Measurements from ENCODE around the gene P2RX3. TPM values are rescaled to one million over a fixed set of nuclear protein-coding genes. Genes with fewer than 3 reads are reported as not detected.

Gene P2RX3
- total RNA-seq, 2 experiments from 2014 or later: not detected

DNA sequence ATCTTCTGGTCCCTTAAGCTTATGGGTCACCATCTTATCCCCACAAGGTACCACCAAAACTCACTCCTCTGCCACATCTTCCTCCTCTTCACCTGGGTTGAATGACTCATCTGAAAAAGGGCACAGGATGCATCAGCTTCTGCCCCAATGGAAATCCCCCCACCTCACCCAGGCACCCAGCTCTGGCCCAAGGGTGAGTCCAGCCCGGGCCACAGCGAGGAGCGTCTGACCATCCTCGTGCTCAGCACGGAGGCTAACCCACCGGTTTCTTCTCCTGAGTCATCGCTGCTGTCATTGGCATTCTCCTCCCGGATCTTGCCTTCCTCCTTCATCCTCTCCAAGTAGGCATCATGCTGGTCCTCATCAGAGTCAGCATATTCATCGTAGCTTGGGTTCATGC is 8.1 kb upstream of the P2RX3 start:
- H3K4me1 ChIP-seq (ENCODE audit: insufficient read depth, low read length): peaks cover 34% of the 10 kb centered on the region
- H3K36me3 ChIP-seq (ENCODE audit: insufficient read depth, low read length): peaks cover 77% of the 10 kb centered on the region
- Mint-ChIP-seq H3K27me3 (no peaks in the 10 kb centered on the region), H3K4me1 (ENCODE audit: low read depth) (peaks cover 41% of the 10 kb centered on the region), H3K4me3 (peak overlapping the region; percentile 20), H3K27ac (peak overlapping the region; percentile 50), H3K9me3 (no peaks in the 10 kb centered on the region), H3K36me3 (ENCODE audit: low read depth) (peaks cover 97% of the 10 kb centered on the region)
- ChIA-PET POLR2A (interaction anchor here (0.6 kb wide), 1 partner anchor 8 kb away, joined by 5 read pairs; no protein-coding TSS in a partner anchor), CTCF (no interaction called here)
- no peaks in the 10 kb centered on the region for H3K27me3 ChIP-seq (ENCODE audit: control insufficient read depth in 1 of 2, insufficient read depth in 2 of 2, low read length in 2 of 2)
- no peak overlapping the region for H3K27ac ChIP-seq (ENCODE audit: low read depth in 1 of 2, low read length in 2 of 2)
- no peaks in the 10 kb centered on the region for H3K9me3 ChIP-seq (ENCODE audit: control insufficient read depth in 1 of 2, insufficient read depth in 1 of 2, low read length in 2 of 2)
- H3K4me3 ChIP-seq (ENCODE audit: low read length): no peak overlapping the region
- TF ChIP-seq, protein P1, sequence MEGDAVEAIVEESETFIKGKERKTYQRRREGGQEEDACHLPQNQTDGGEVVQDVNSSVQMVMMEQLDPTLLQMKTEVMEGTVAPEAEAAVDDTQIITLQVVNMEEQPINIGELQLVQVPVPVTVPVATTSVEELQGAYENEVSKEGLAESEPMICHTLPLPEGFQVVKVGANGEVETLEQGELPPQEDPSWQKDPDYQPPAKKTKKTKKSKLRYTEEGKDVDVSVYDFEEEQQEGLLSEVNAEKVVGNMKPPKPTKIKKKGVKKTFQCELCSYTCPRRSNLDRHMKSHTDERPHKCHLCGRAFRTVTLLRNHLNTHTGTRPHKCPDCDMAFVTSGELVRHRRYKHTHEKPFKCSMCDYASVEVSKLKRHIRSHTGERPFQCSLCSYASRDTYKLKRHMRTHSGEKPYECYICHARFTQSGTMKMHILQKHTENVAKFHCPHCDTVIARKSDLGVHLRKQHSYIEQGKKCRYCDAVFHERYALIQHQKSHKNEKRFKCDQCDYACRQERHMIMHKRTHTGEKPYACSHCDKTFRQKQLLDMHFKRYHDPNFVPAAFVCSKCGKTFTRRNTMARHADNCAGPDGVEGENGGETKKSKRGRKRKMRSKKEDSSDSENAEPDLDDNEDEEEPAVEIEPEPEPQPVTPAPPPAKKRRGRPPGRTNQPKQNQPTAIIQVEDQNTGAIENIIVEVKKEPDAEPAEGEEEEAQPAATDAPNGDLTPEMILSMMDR (IDR thresholded peaks at IDR 0.05): no peak
- intact Hi-C loops (cut with DNase I, micrococcal nuclease): loop anchor here in 1 of 2 experiments (10.0 kb wide), 2 partner anchors 385 to 1815 kb away; partner anchors contain the start of genes FAM111A, MED19 and TMX2
- ATAC-seq (ENCODE audit: poor library complexity): no peak
- no peak for DNase-seq

GRCh38 chr11:57331720-57332119 is 6.4 kb upstream of the P2RX3 start:
- ChIA-PET CTCF (no interaction called here), POLR2A (no interaction called here)
- no peak for ATAC-seq (ENCODE audit: poor library complexity)
- TF ChIP-seq, protein P1 (IDR thresholded peaks at IDR 0.05): no peak
- peaks cover 72% of the 10 kb centered on the region for H3K36me3 ChIP-seq (ENCODE audit: insufficient read depth, low read length)
- Mint-ChIP-seq H3K27me3 (no peaks in the 10 kb centered on the region), H3K4me3 (peak overlapping the region; percentile 43), H3K27ac (no peak overlapping the region), H3K36me3 (ENCODE audit: low read depth) (peaks cover 86% of the 10 kb centered on the region), H3K9me3 (no peaks in the 10 kb centered on the region), H3K4me1 (ENCODE audit: low read depth) (peaks cover 39% of the 10 kb centered on the region)
- no peak overlapping the region for H3K4me3 ChIP-seq (ENCODE audit: low read length)
- H3K4me1 ChIP-seq (ENCODE audit: insufficient read depth, low read length): peaks cover 29% of the 10 kb centered on the region
- no peak for DNase-seq
- no peaks in the 10 kb centered on the region for H3K27me3 ChIP-seq (ENCODE audit: control insufficient read depth in 1 of 2, insufficient read depth in 2 of 2, low read length in 2 of 2)
- H3K27ac ChIP-seq (ENCODE audit: low read depth in 1 of 2, low read length in 2 of 2): no peak overlapping the region
- H3K9me3 ChIP-seq (ENCODE audit: control insufficient read depth in 1 of 2, insufficient read depth in 1 of 2, low read length in 2 of 2): no peaks in the 10 kb centered on the region
- intact Hi-C loops (cut with DNase I, micrococcal nuclease): loop anchor here in 1 of 2 experiments (10.0 kb wide), 2 partner anchors 383 to 1813 kb away; partner anchors contain the start of genes FAM111A, MED19 and TMX2

GRCh38 chr11:57332694-57333440 is 5.3 kb upstream of the P2RX3 start:
- no peak overlapping the region for H3K4me3 ChIP-seq (ENCODE audit: low read length)
- peaks cover 75% of the 10 kb centered on the region for H3K36me3 Mint-ChIP-seq (ENCODE audit: low read depth)
- intact Hi-C loops (cut with DNase I, micrococcal nuclease): loop anchor here in 1 of 2 experiments (10.0 kb wide), 2 partner anchors 382 to 1812 kb away; partner anchors contain the start of genes FAM111A, MED19 and TMX2
- TF ChIP-seq, protein P1 (IDR thresholded peaks at IDR 0.05): no peak
- H3K4me1 Mint-ChIP-seq (ENCODE audit: low read depth): peaks cover 33% of the 10 kb centered on the region
- peaks cover 29% of the 10 kb centered on the region for H3K4me1 ChIP-seq (ENCODE audit: insufficient read depth, low read length)
- no peak overlapping the region for H3K27ac ChIP-seq (ENCODE audit: low read depth in 1 of 2, low read length in 2 of 2)
- POLR2A ChIA-PET: interaction anchor here (5.2 kb wide), 1 partner anchor 7 kb away, joined by 107 read pairs; the partner anchor contains the start of gene TNKS1BP1
- ATAC-seq (ENCODE audit: poor library complexity) (no peak), DNase-seq (no peak)
- H3K9me3 Mint-ChIP-seq: no peaks in the 10 kb centered on the region
- H3K4me3 Mint-ChIP-seq: peak overlapping the region; percentile 11
- CTCF ChIA-PET: interaction anchor here (1.2 kb wide), 1 partner anchor 8 kb away, joined by 3 read pairs; the partner anchor contains the start of gene TNKS1BP1
- no peaks in the 10 kb centered on the region for H3K27me3 ChIP-seq (ENCODE audit: control insufficient read depth in 1 of 2, insufficient read depth in 2 of 2, low read length in 2 of 2)
- H3K27ac Mint-ChIP-seq: no peak overlapping the region
- peaks cover 61% of the 10 kb centered on the region for H3K36me3 ChIP-seq (ENCODE audit: insufficient read depth, low read length)
- H3K27me3 Mint-ChIP-seq: no peaks in the 10 kb centered on the region
- no peaks in the 10 kb centered on the region for H3K9me3 ChIP-seq (ENCODE audit: control insufficient read depth in 1 of 2, insufficient read depth in 1 of 2, low read length in 2 of 2)
